GM23248 (cell line): Measurements from ENCODE around the gene PTAR1. TPM values are rescaled to one million over a fixed set of nuclear protein-coding genes. Genes with fewer than 3 reads are reported as not detected.
"Not testable (repeated sequence)": the region's sequence is repeated elsewhere in the genome, so short reads cannot be mapped to it uniquely, and the experiment has no call there.

ENCODE experiments used
- DNase-seq: peaks from one replicate; pipeline ENCODE4 v3.0.0-alpha.2; 2015
- H2AFZ ChIP-seq: fragments of 200-600 bp; sonication (generic); 2 replicates; pipeline ENCODE4 v1.6.1; 2016; ENCODE audit warnings: antibody characterized with exemption
- H3F3A ChIP-seq: fragments of 200-600 bp; sonication (generic); 2 replicates; pipeline ENCODE4 v1.6.1; 2016; ENCODE audit warnings: mild to moderate bottlenecking, antibody characterized with exemption, mixed run types; ENCODE audit not compliant: insufficient read depth
- H3K27ac ChIP-seq: fragments of 200-600 bp; sonication (generic); 2 replicates; pipeline ENCODE4 v1.5.1; 2016; ENCODE audit warnings: mild to moderate bottlenecking
- H3K27me3 ChIP-seq: fragments of 200-600 bp; sonication (generic); replicated peaks from 2 replicates; pipeline ENCODE4 v1.6.1; 2016; ENCODE audit warnings: mild to moderate bottlenecking; ENCODE audit not compliant: insufficient read depth
- H3K36me3 ChIP-seq: fragments of 200-600 bp; sonication (generic); 2 replicates; pipeline ENCODE4 v1.6.1; 2016; ENCODE audit warnings: low read depth, mild to moderate bottlenecking
- H3K4me1 ChIP-seq: fragments of 200-600 bp; sonication (generic); 2 replicates; pipeline ENCODE4 v1.6.1; 2016; ENCODE audit warnings: mild to moderate bottlenecking; ENCODE audit not compliant: insufficient read depth
- H3K4me2 ChIP-seq: fragments of 200-600 bp; sonication (generic); one replicate; pipeline ENCODE4 v1.6.1; 2016; ENCODE audit warnings: mild to moderate bottlenecking; ENCODE audit not compliant: unreplicated experiment
- H3K4me3 ChIP-seq: fragments of 200-600 bp; sonication (generic); 2 replicates; pipeline ENCODE4 v1.5.1; 2016; ENCODE audit warnings: mild to moderate bottlenecking
- H3K79me2 ChIP-seq: fragments of 200-600 bp; sonication (generic); 2 replicates; pipeline ENCODE4 v1.6.1; 2016; ENCODE audit warnings: mild to moderate bottlenecking; ENCODE audit not compliant: insufficient read depth
- H3K9ac ChIP-seq: fragments of 200-600 bp; sonication (generic); 2 replicates; pipeline ENCODE4 v1.6.1; 2016; ENCODE audit warnings: mild to moderate bottlenecking
- H3K9me2 ChIP-seq: fragments of 200-600 bp; sonication (generic); 2 replicates; pipeline ENCODE4 v1.6.1; 2016; ENCODE audit warnings: mixed run types, mild to moderate bottlenecking, moderate library complexity; ENCODE audit not compliant: insufficient read depth
- H3K9me3 ChIP-seq: fragments of 200-600 bp; sonication (generic); one replicate; pipeline ENCODE4 v1.6.1; 2017; ENCODE audit warnings: low read depth
- H4K20me1 ChIP-seq: fragments of 200-600 bp; sonication (generic); 2 replicates; pipeline ENCODE4 v1.6.0; 2016; ENCODE audit not compliant: insufficient read depth
- EZH2 ChIP-seq: fragments of 200-600 bp; sonication (generic); IDR thresholded peaks from 2 replicates; pipeline ENCODE4 v1.6.1; 2018; ENCODE audit warnings: antibody characterized with exemption, mild to moderate bottlenecking; ENCODE audit not compliant: insufficient read depth, poor library complexity, severe bottlenecking
- EZH2phosphoT487 ChIP-seq: fragments of 200-600 bp; sonication (generic); IDR thresholded peaks from 2 replicates; pipeline ENCODE4 v1.6.1; 2018; ENCODE audit warnings: antibody characterized with exemption, moderate library complexity, mild to moderate bottlenecking, low read depth; ENCODE audit not compliant: insufficient read depth
- WGBS, 2 experiments: methylation state at CpG; one replicate each; pipeline ENCODE4 v1.1.6; 2015 to 2017; ENCODE audit warnings: low lambda C conversion rate in 2 of 2, low coverage in 1 of 2; ENCODE audit errors: missing lambda C conversion rate in 2 of 2; 5-methylcytosine and 5-hydroxymethylcytosine counted together
- in situ Hi-C: fragments of 300-500 bp; cut with MboI; formaldehyde crosslinking; loops from 2 replicates; pipeline ENCODE4 v1.15.0; 2020
- polyA plus RNA-seq: library from polyadenylated mRNA; unstranded; fragments of >200 nt; fragmentation: Nextera tagmentation; extraction: Ambion mirVana; gene quantifications from 2 replicates; pipeline ENCODE4 v1.2.1, GENCODE V29; 2016
- total RNA-seq: library from RNA; depleted of rRNA; stranded (reverse); fragments of >200 nt; shearing (Covaris generic); gene quantifications from 2 replicates; pipeline ENCODE4 v1.2.3, GENCODE V29; 2014

The PTAR1 gene
- total and polyA plus RNA-seq, 2 experiments from 2014 or later = 10.8 to 57.9 TPM

- peaks cover 28% of the 10 kb centered on the region for H3K4me1 ChIP-seq
- DNase-seq = peak; percentile 64
- WGBS, 2 experiments = 55 to 70% methylated on average over 1 of the region's 1 CpG
- peaks cover 18% of the 10 kb centered on the region for H3F3A ChIP-seq
- H3K36me3 ChIP-seq = no peaks in the 10 kb centered on the region
- H3K9me2 ChIP-seq = no peaks in the 10 kb centered on the region
- no peak for TF ChIP-seq EZH2phosphoT487
- TF ChIP-seq EZH2 = no peak
- H3K27ac ChIP-seq = peak overlapping the region; percentile 37
- H3K9ac ChIP-seq = no peak overlapping the region
- H4K20me1 ChIP-seq = no peaks in the 10 kb centered on the region
- H3K4me2 ChIP-seq = no peak overlapping the region
- in situ Hi-C loops = no loop called here
- H3K79me2 ChIP-seq = no peaks in the 10 kb centered on the region
- no peak overlapping the region for H3K4me3 ChIP-seq
- no peaks in the 10 kb centered on the region for H3K27me3 ChIP-seq
- no peaks in the 10 kb centered on the region for H3K9me3 ChIP-seq
- H2AFZ ChIP-seq = no peak overlapping the region
Measured at GRCh38 chr9:69768101-69768500, 8.3 kb upstream of the PTAR1 start.

DNA sequence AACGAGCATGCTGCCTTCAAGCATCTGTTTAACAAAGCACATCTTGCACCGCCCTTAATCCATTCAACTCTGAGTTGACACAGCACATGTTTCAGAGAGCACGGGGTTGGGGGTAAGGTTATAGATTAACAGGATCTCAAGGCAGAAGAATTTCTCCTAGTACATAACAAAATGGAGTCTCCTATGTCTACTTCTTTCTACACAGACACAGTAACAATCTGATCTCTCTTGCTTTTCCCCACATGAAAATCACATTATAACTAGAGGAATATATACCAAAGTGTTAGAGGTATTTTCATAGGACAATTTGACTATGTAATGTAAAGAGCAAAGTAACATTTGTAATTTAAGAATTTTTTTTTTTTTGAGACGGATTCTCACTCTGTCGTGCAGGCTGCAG lies 4.1 kb upstream of the PTAR1 start:
- DNase-seq = not testable (repeated sequence)
- H2AFZ ChIP-seq = peak overlapping the region; percentile 36; the same call in 1 of the 2 replicates
- 45 to 46% methylated on average over 5 of the region's 5 CpGs for WGBS, 2 experiments

DNA sequence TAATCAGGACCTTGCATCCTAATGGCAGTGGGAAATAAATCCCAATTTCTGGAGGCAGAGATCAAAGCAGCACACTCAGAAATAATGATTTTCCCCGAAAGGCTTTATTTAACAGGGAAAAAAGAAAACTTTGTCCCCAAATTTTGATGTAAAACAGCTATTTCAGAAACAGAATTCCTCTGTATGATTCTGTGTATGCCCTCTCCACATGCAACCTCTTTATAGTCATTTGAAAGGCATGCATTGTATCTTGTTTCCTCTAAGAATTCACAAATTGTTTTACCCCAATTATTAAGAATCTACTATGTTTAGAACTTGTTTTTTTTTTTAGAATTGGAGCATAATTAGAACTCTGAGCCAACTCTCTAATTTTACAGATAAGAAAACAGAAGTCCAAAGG lies 2.7 kb upstream of the PTAR1 start:
- Histone ChIP-seq H3F3A (peaks cover 12% of the 10 kb centered on the region; the same call in 1 of the 2 replicates), H4K20me1 (no peaks in the 10 kb centered on the region), H3K9me3 (no peaks in the 10 kb centered on the region), H3K9ac (0 out of 2 replicates have a peak overlapping the region, but pooled peaks have one; percentile 15), H3K27me3 (no peaks in the 10 kb centered on the region), H3K4me1 (peaks cover 23% of the 10 kb centered on the region), H3K27ac (peak overlapping the region; percentile 68), H3K4me2 (peak overlapping the region; percentile 72), H3K36me3 (no peaks in the 10 kb centered on the region), H3K4me3 (peak overlapping the region; percentile 8; the same call in 1 of the 2 replicates), H2AFZ (peak overlapping the region; percentile 73), H3K9me2 (no peaks in the 10 kb centered on the region), H3K79me2 (peaks cover 18% of the 10 kb centered on the region)
- in situ Hi-C loops = no loop called here
- no peak for TF ChIP-seq EZH2
- TF ChIP-seq EZH2phosphoT487 = no peak
- DNase-seq = peak; percentile 64
- 13 to 15% methylated on average over 1 of the region's 1 CpG for WGBS, 2 experiments

More for the DNA sequence above, 4.1 kb upstream of the PTAR1 start:
- H3K9ac ChIP-seq, H3K9me3 ChIP-seq, H3K4me2 ChIP-seq, H4K20me1 ChIP-seq, in situ Hi-C loops, H3K79me2 ChIP-seq, H3K4me3 ChIP-seq, H3K27me3 ChIP-seq, H3K27ac ChIP-seq, H3K36me3 ChIP-seq, H3K9me2 ChIP-seq: not testable (repeated sequence)
- peaks cover 21% of the 10 kb centered on the region for H3K4me1 ChIP-seq
- H3F3A ChIP-seq = peaks cover 16% of the 10 kb centered on the region

- peaks cover 41% of the 10 kb centered on the region for H3K79me2 ChIP-seq
- in situ Hi-C loops = no loop called here
- H2AFZ ChIP-seq = peak overlapping the region; percentile 88
- H3K36me3 ChIP-seq = no peaks in the 10 kb centered on the region
- peaks cover 12% of the 10 kb centered on the region; the same call in 1 of the 2 replicates for H3F3A ChIP-seq
- 11 to 18% methylated on average over 7 of the region's 7 CpGs for WGBS, 2 experiments
- H3K4me2 ChIP-seq = peak overlapping the region; percentile 90
- no peak for DNase-seq
- no peaks in the 10 kb centered on the region for H3K9me2 ChIP-seq
- H3K27me3 ChIP-seq = no peaks in the 10 kb centered on the region
- peak overlapping the region; percentile 89 for H3K9ac ChIP-seq
- H3K27ac ChIP-seq = peak overlapping the region; percentile 87
- H3K9me3 ChIP-seq = no peaks in the 10 kb centered on the region
- H3K4me3 ChIP-seq = peak overlapping the region; percentile 97
- TF ChIP-seq EZH2 (no peak), EZH2phosphoT487 (no peak)
- H3K4me1 ChIP-seq = peaks cover 27% of the 10 kb centered on the region
- H4K20me1 ChIP-seq = no peaks in the 10 kb centered on the region
Measured at GRCh38 chr9:69760278-69760610, 433 bp upstream of the PTAR1 start.

DNA sequence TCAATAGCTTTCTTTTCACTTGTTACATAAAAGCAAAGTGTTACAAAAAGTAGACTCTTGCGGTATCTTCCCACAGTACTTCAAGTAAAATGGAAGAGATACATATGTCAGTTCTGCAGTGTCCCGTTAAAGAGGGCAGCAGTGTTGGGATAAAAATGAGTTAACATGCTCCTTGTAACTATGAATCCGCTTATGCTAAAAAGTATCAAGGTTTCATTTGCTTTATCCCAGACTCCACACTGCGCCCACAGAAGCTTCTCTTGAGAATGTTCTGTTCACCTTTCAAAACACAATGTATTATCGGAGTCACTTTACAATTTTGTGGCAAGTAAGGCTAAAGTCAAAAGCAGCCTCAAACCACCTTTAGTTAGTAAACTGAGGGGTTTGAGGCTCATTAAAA lies 790 bp downstream of the PTAR1 start:
- Histone ChIP-seq H3K9me2 (no peaks in the 10 kb centered on the region), H3K27me3 (no peaks in the 10 kb centered on the region), H3K9me3 (no peaks in the 10 kb centered on the region), H3F3A (peaks cover 12% of the 10 kb centered on the region; the same call in 1 of the 2 replicates), H3K79me2 (peaks cover 54% of the 10 kb centered on the region), H3K4me3 (peak overlapping the region; percentile 97), H2AFZ (peak overlapping the region; percentile 88), H3K4me1 (peaks cover 27% of the 10 kb centered on the region), H3K4me2 (peak overlapping the region; percentile 97), H3K9ac (peak overlapping the region; percentile 89), H4K20me1 (no peaks in the 10 kb centered on the region), H3K27ac (peak overlapping the region; percentile 87), H3K36me3 (no peaks in the 10 kb centered on the region)
- 0 to 2% methylated on average over 5 of the region's 5 CpGs for WGBS, 2 experiments
- no peak for TF ChIP-seq EZH2
- no peak for TF ChIP-seq EZH2phosphoT487
- DNase-seq = peak; percentile 41
- in situ Hi-C loops = no loop called here
